Hepatocyte (in vitro differentiated cells): ENCODE measurements around the gene MAGI2. TPM values are rescaled to one million over a fixed set of nuclear protein-coding genes. Genes with fewer than 3 reads are reported as not detected.

Experiments
- DNase-seq: peaks from one replicate; pipeline ENCODE4 v3.0.0-alpha.2; 2016; ENCODE audit warnings: low spot score
- H2AFZ ChIP-seq: fragments of 200-600 bp; sonication (generic); 2 replicates; pipeline ENCODE4 v1.6.0; 2016; ENCODE audit warnings: antibody characterized with exemption, mild to moderate bottlenecking
- H3K27ac ChIP-seq: fragments of 200-600 bp; sonication (generic); 2 replicates; pipeline ENCODE4 v1.5.1; 2016; ENCODE audit warnings: mild to moderate bottlenecking
- H3K27me3 ChIP-seq: fragments of 200-600 bp; sonication (generic); 2 replicates; pipeline ENCODE4 v1.6.1; 2016
- H3K36me3 ChIP-seq: fragments of 200-600 bp; sonication (generic); replicated peaks from 2 replicates; pipeline ENCODE4 v1.5.1; 2016; ENCODE audit warnings: low read depth; ENCODE audit not compliant: insufficient read depth
- H3K4me1 ChIP-seq: fragments of 200-600 bp; sonication (generic); 2 replicates; pipeline ENCODE4 v1.5.1; 2016; ENCODE audit warnings: mild to moderate bottlenecking, moderate library complexity; ENCODE audit not compliant: insufficient read depth
- H3K4me2 ChIP-seq: fragments of 200-600 bp; sonication (generic); 2 replicates; pipeline ENCODE4 v1.6.0; 2016
- H3K4me3 ChIP-seq: fragments of 200-600 bp; sonication (generic); 2 replicates; pipeline ENCODE4 v1.5.1; 2016; ENCODE audit warnings: mild to moderate bottlenecking
- H3K79me2 ChIP-seq: fragments of 200-600 bp; sonication (generic); 2 replicates; pipeline ENCODE4 v1.6.0; 2017; ENCODE audit warnings: mild to moderate bottlenecking
- H3K9me2 ChIP-seq: fragments of 200-600 bp; sonication (generic); replicated peaks from 2 replicates; pipeline ENCODE4 v1.6.0; 2017; ENCODE audit warnings: mild to moderate bottlenecking; ENCODE audit not compliant: insufficient read depth
- H3K9me3 ChIP-seq: fragments of 200-600 bp; sonication (generic); 2 replicates; pipeline ENCODE4 v1.5.1; 2016; ENCODE audit warnings: low read depth, mild to moderate bottlenecking
- H4K20me1 ChIP-seq: fragments of 200-600 bp; sonication (generic); 2 replicates; pipeline ENCODE4 v1.6.0; 2016; ENCODE audit warnings: mild to moderate bottlenecking; ENCODE audit not compliant: insufficient read depth, poor library complexity, severe bottlenecking
- EZH2 ChIP-seq: fragments of 200-600 bp; sonication (generic); IDR thresholded peaks from 2 replicates; pipeline ENCODE4 v1.6.1; 2016; ENCODE audit warnings: antibody characterized with exemption, mild to moderate bottlenecking, borderline replicate concordance
- EZH2phosphoT487 ChIP-seq: fragments of 200-600 bp; sonication (generic); IDR thresholded peaks from one replicate; pipeline ENCODE4 v1.6.1; 2018; ENCODE audit warnings: antibody characterized with exemption, mild to moderate bottlenecking, low read depth, moderate library complexity; ENCODE audit not compliant: unreplicated experiment, severe bottlenecking
- WGBS: methylation state at CpG from one replicate; pipeline ENCODE4 v1.1.6; 2016; ENCODE audit warnings: low lambda C conversion rate; ENCODE audit errors: missing lambda C conversion rate; 5-methylcytosine and 5-hydroxymethylcytosine counted together
- polyA plus RNA-seq: library from polyadenylated mRNA; unstranded; fragments of >200 nt; fragmentation: Nextera tagmentation; extraction: Ambion mirVana; gene quantifications from 2 replicates; pipeline ENCODE4 v1.2.1, GENCODE V29; 2016
- total RNA-seq: library from RNA; depleted of rRNA; stranded (reverse); fragments of >200 nt; gene quantifications from 2 replicates; pipeline ENCODE4 v1.2.3, GENCODE V29; 2014
- TF ChIP-seq, protein P1 (sequence below): fragments of 200-600 bp; sonication (generic); IDR thresholded peaks from 2 replicates; pipeline ENCODE4 v1.5.1; 2016; ENCODE audit warnings: antibody characterized with exemption, mild to moderate bottlenecking; ENCODE audit not compliant: poor library complexity

The MAGI2 gene
- total and polyA plus RNA-seq, 2 experiments from 2014 or later, result 3.1 to 6.7 TPM

DNA sequence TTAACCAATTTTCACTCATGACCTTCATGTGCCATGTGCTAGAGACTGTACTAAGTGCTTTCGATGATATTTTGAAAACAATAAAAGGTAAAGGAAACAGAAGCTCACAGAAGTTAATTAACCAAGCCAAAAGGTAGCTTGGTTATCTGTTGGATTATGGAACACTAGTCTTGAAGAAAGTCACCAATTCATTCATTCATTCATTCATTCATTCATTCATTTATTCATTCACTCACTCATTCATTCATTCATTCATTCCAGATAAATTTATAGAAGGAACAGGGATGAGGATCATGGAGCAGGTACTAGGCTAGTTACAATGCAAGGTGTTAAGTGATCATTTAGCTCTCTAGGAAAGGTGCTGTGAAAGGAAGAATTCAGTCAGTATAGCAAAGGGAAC lies 322.8 kb downstream of the MAGI2 start:
- Histone ChIP-seq H3K36me3 (no peaks in the 10 kb centered on the region), H3K27me3 (no peaks in the 10 kb centered on the region), H3K4me1 (no peaks in the 10 kb centered on the region), H3K9me3 (no peaks in the 10 kb centered on the region), H3K79me2 (no peaks in the 10 kb centered on the region), H4K20me1 (no peaks in the 10 kb centered on the region), H3K27ac (no peak overlapping the region), H2AFZ (no peak overlapping the region), H3K9me2 (no peaks in the 10 kb centered on the region), H3K4me2 (no peak overlapping the region), H3K4me3 (no peak overlapping the region)
- no peak for DNase-seq
- TF ChIP-seq, protein P1, sequence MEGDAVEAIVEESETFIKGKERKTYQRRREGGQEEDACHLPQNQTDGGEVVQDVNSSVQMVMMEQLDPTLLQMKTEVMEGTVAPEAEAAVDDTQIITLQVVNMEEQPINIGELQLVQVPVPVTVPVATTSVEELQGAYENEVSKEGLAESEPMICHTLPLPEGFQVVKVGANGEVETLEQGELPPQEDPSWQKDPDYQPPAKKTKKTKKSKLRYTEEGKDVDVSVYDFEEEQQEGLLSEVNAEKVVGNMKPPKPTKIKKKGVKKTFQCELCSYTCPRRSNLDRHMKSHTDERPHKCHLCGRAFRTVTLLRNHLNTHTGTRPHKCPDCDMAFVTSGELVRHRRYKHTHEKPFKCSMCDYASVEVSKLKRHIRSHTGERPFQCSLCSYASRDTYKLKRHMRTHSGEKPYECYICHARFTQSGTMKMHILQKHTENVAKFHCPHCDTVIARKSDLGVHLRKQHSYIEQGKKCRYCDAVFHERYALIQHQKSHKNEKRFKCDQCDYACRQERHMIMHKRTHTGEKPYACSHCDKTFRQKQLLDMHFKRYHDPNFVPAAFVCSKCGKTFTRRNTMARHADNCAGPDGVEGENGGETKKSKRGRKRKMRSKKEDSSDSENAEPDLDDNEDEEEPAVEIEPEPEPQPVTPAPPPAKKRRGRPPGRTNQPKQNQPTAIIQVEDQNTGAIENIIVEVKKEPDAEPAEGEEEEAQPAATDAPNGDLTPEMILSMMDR, result no peak
- TF ChIP-seq EZH2, result no peak
- TF ChIP-seq EZH2phosphoT487, result no peak
- WGBS, result 96% methylated on average over 1 of the region's 1 CpG

GRCh38 chr7:79124331-79124730 lies 329.1 kb downstream of the MAGI2 start:
- H4K20me1 ChIP-seq, result no peaks in the 10 kb centered on the region
- no peak for TF ChIP-seq EZH2phosphoT487
- TF ChIP-seq, protein P1, result no peak
- H3K4me2 ChIP-seq, result no peak overlapping the region
- H3K4me3 ChIP-seq, result no peak overlapping the region
- no peak for DNase-seq
- no peaks in the 10 kb centered on the region for H3K36me3 ChIP-seq
- no peaks in the 10 kb centered on the region for H3K4me1 ChIP-seq
- no peaks in the 10 kb centered on the region for H3K9me3 ChIP-seq
- no peaks in the 10 kb centered on the region for H3K9me2 ChIP-seq
- H3K79me2 ChIP-seq, result no peaks in the 10 kb centered on the region
- no peak overlapping the region for H3K27ac ChIP-seq
- no peaks in the 10 kb centered on the region for H3K27me3 ChIP-seq
- 98% methylated on average over 2 of the region's 2 CpGs for WGBS
- no peak overlapping the region for H2AFZ ChIP-seq

DNA sequence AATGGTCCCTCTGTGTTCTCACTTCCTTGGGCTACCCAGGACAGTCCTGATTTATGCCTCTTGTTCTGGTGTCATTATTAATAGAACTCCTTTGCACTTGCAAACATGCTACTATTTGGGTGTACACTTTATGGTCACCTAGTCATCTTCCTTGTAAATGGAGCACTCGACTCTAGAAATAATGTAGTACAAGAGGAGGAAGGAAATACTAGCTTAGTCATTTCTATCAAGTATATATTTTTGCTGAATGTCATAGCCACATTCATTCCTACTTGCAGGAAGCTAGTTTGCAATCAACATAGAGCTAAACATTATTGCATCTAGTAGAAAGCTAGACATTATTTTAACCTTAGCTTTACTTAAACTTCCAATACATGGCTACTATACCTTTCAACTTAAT lies 335.3 kb downstream of the MAGI2 start:
- H2AFZ ChIP-seq, result no peak overlapping the region
- no peak for DNase-seq
- no peak overlapping the region for H3K4me2 ChIP-seq
- no peak overlapping the region for H3K27ac ChIP-seq
- no peaks in the 10 kb centered on the region for H3K27me3 ChIP-seq
- no peaks in the 10 kb centered on the region for H3K79me2 ChIP-seq
- TF ChIP-seq, protein P1, result no peak
- TF ChIP-seq EZH2 (no peak), EZH2phosphoT487 (no peak)
- H3K4me1 ChIP-seq, result no peaks in the 10 kb centered on the region
- WGBS, result 71% methylated on average over 1 of the region's 1 CpG
- no peaks in the 10 kb centered on the region for H3K36me3 ChIP-seq
- H3K9me3 ChIP-seq, result no peaks in the 10 kb centered on the region
- no peaks in the 10 kb centered on the region for H4K20me1 ChIP-seq
- no peak overlapping the region for H3K4me3 ChIP-seq
- no peaks in the 10 kb centered on the region for H3K9me2 ChIP-seq

DNA sequence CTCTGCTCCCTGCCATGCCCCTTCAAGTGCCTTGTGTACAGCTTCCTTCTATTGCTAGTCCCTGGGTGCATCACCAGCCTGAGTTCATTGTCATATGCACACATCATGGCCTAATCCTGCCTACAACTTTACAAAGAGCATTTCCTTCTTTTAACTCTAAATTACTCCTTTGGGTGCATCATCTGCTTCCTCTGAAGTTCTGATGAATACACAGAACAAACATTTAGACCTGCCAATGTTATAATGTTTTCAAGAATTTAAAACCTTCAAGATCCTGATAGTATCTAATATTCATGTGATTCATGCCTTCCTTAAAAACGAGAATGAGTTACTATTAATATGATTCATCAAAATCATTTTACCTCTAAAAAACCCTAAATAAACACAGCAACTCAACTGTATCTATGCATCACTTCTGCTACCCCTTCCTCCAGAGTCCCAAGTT lies 357.1 kb downstream of the MAGI2 start:
- WGBS, result 64% methylated on average over 1 of the region's 1 CpG
- H3K9me3 ChIP-seq, result no peaks in the 10 kb centered on the region
- no peaks in the 10 kb centered on the region for H3K27me3 ChIP-seq
- TF ChIP-seq, protein P1, result no peak
- TF ChIP-seq EZH2, result no peak
- no peak for TF ChIP-seq EZH2phosphoT487
- H3K4me3 ChIP-seq, result no peak overlapping the region
- H4K20me1 ChIP-seq, result no peaks in the 10 kb centered on the region
- no peak overlapping the region for H3K4me2 ChIP-seq
- DNase-seq, result no peak
- H3K36me3 ChIP-seq, result no peaks in the 10 kb centered on the region
- no peaks in the 10 kb centered on the region for H3K79me2 ChIP-seq
- no peak overlapping the region for H2AFZ ChIP-seq
- H3K4me1 ChIP-seq, result no peaks in the 10 kb centered on the region
- no peaks in the 10 kb centered on the region for H3K9me2 ChIP-seq
- no peak overlapping the region for H3K27ac ChIP-seq
